Neutrophil (primary cell): Measurements from ENCODE around the gene NR1D2.

Experiments
- H3K27ac ChIP-seq: fragments of 200-600 bp; sonication (generic); 2 replicates; pipeline ENCODE4 v1.5.1; 2016; ENCODE audit warnings: mild to moderate bottlenecking, moderate library complexity
- H3K27me3 ChIP-seq: fragments of 200-600 bp; sonication (generic); 2 replicates; pipeline ENCODE4 v1.6.0; 2016; ENCODE audit warnings: mild to moderate bottlenecking
- H3K36me3 ChIP-seq: fragments of 200-600 bp; sonication (generic); 2 replicates; pipeline ENCODE4 v1.5.1; 2017
- H3K4me1 ChIP-seq, 2 experiments: fragments of 200-600 bp in 1 of 2; sonication (generic) in 1 of 2; 1 replicate in 1 of 2; 2 replicates in 1 of 2; pipeline versions ENCODE4 v1.5.1 to v1.6.1; 2013 to 2016; ENCODE audit warnings: low read depth in 1 of 2, low read length in 1 of 2, mild to moderate bottlenecking in 1 of 2, moderate library complexity in 1 of 2; ENCODE audit not compliant: control insufficient read depth in 1 of 2, insufficient read depth in 1 of 2
- H3K4me3 ChIP-seq, 2 experiments: fragments of 200-600 bp in 1 of 2; sonication (generic) in 1 of 2; 1 replicate in 1 of 2; 2 replicates in 1 of 2; pipeline ENCODE4 v1.5.1; 2013 to 2016; ENCODE audit warnings: low read depth in 1 of 2, low read length in 1 of 2, mild to moderate bottlenecking in 1 of 2, moderate library complexity in 1 of 2
- H3K9me3 ChIP-seq: fragments of 200-600 bp; sonication (generic); 2 replicates; pipeline ENCODE4 v1.5.1; 2016
- CTCF ChIP-seq: fragments of 200-600 bp; sonication (generic); IDR thresholded peaks from 2 replicates; pipeline ENCODE4 v1.5.1; 2016; ENCODE audit warnings: antibody characterized with exemption

NR1D2 gene

GRCh38 chr3:23991306-23991682 is 46.2 kb downstream of the NR1D2 start:
- no peak overlapping the region for H3K4me3 ChIP-seq
- H3K9me3 ChIP-seq: no peaks in the 10 kb centered on the region
- H3K27ac ChIP-seq: no peak overlapping the region

GRCh38 chr3:23991683-23992628 is 46.9 kb downstream of the NR1D2 start:
- Histone ChIP-seq H3K9me3 (no peaks in the 10 kb centered on the region), H3K27me3 (no peaks in the 10 kb centered on the region), H3K36me3 (no peaks in the 10 kb centered on the region), H3K27ac (no peak overlapping the region), H3K4me3 (no peak overlapping the region), H3K4me1 (peaks cover 6 to 9% of the 10 kb centered on the region in 2 experiments)
- TF ChIP-seq CTCF: no peak

More at GRCh38 chr3:23991306-23991682, 46.2 kb downstream of the NR1D2 start:
- Histone ChIP-seq H3K4me1 (peaks cover 6 to 9% of the 10 kb centered on the region in 2 experiments), H3K36me3 (no peaks in the 10 kb centered on the region), H3K27me3 (no peaks in the 10 kb centered on the region)
- no peak for TF ChIP-seq CTCF

DNA sequence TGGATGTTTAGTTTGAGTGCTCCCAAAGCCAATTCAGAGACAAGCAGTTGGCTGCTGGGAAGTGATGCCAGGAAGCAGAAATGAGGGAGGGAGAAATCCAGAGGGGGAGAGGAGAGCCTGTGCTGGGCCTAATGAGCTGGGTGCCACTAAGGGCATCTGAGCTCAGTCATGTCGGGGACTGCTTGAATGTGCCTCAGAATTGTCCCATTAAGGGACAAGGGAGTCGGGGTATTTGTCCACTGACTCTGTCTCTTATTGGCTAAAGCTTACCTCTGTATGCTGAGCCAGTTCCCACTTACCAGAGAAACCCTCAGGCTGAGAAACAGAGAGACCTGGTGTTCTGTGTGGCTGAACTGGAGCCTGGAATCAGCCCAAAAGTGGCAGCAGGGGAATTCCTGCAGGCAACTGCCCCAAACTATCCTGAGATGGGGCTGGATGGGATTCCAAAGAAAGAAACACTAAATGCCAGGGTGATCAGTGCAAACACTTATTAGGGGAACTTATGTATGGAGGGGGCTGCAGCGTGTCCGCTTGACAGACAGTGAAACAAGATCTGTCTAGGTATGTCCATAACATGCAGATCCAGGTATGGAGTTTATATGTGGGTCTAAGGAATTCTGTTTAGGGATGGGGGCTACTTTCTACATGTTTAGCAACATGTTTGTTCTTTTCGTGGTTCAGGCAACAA is 48.6 kb downstream of the NR1D2 start:
- Histone ChIP-seq H3K27me3 (no peaks in the 10 kb centered on the region), H3K4me3 (no peak overlapping the region), H3K36me3 (no peaks in the 10 kb centered on the region), H3K9me3 (no peaks in the 10 kb centered on the region), H3K4me1 (no peaks in the 10 kb centered on the region), H3K27ac (no peak overlapping the region)
- no peak for TF ChIP-seq CTCF

GRCh38 chr3:23994244-23994569 is 49.1 kb downstream of the NR1D2 start:
- H3K4me3 ChIP-seq: no peak overlapping the region
- no peak for TF ChIP-seq CTCF
- H3K4me1 ChIP-seq: no peaks in the 10 kb centered on the region
- H3K36me3 ChIP-seq: no peaks in the 10 kb centered on the region
- H3K9me3 ChIP-seq: no peaks in the 10 kb centered on the region
- peaks cover 4% of the 10 kb centered on the region for H3K27me3 ChIP-seq
- H3K27ac ChIP-seq: no peak overlapping the region

DNA sequence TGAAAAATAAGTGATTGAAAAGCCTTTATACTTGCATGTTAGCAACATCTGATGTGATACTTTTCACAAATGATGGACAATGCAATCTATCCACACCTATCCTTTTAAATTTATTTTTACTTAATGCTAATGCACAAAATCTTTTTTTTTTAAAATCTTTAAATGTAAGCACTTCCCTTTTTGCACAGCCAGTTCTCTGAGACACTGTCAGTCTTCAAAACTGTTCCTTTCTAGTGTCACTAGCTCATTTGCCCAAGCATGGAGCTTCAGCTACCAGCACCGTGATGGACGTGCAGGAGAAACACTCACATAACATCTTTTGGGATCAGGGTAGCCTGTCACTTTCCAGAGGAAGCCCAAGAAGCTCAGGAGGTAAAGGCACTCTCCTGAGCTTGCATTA is 50.1 kb downstream of the NR1D2 start:
- no peaks in the 10 kb centered on the region for H3K9me3 ChIP-seq
- TF ChIP-seq CTCF: no peak
- H3K36me3 ChIP-seq: no peaks in the 10 kb centered on the region
- no peak overlapping the region for H3K4me3 ChIP-seq
- peaks cover 14% of the 10 kb centered on the region for H3K27me3 ChIP-seq
- H3K27ac ChIP-seq: no peak overlapping the region
- no peaks in the 10 kb centered on the region for H3K4me1 ChIP-seq
